Measurements from ENCODE around the gene TSPAN7. TPM values are rescaled to one million over a fixed set of nuclear protein-coding genes. Genes with fewer than 3 reads are reported as not detected.

TSPAN7 gene
- total RNA-seq, 2 donors from 2014 or later, result 6.2 to 15.1 TPM

GRCh38 chrX:38697461-38697860 is 136.1 kb downstream of the TSPAN7 start:
- peaks cover 5% of the 10 kb centered on the region for H3K4me1 Mint-ChIP-seq
- no peak overlapping the region for H3K27ac Mint-ChIP-seq
- Histone ChIP-seq H3K27ac (ENCODE audit: low read depth, low read length) (no peak overlapping the region), H3K9me3 (ENCODE audit: control insufficient read depth, low read length) (no peaks in the 10 kb centered on the region), H3K9ac (ENCODE audit: extremely low read depth, low read length, poor library complexity, severe bottlenecking) (no peak overlapping the region), H3K36me3 (ENCODE audit: control insufficient read depth, insufficient read depth, low read length) (no peaks in the 10 kb centered on the region), H3K27me3 (ENCODE audit: control insufficient read depth, insufficient read depth, low read length, poor library complexity, severe bottlenecking) (no peaks in the 10 kb centered on the region), H3K4me3 (ENCODE audit: low read length) (no peak overlapping the region), H3K4me1 (ENCODE audit: control insufficient read depth, insufficient read depth, low read length) (no peaks in the 10 kb centered on the region)
- DNase-seq, result no peak
- H3K36me3 Mint-ChIP-seq (ENCODE audit: low read depth), result no peaks in the 10 kb centered on the region
- H3K9me3 Mint-ChIP-seq, result peaks cover 29% of the 10 kb centered on the region
- TF ChIP-seq CTCF (conservative IDR thresholded peaks at IDR 0.05), result no peak
- H3K4me3 Mint-ChIP-seq, result no peak overlapping the region
- H3K27me3 Mint-ChIP-seq (ENCODE audit: insufficient read depth), result no peaks in the 10 kb centered on the region
- 100% methylated on average over 1 of the region's 3 CpGs; no CpG with 5 or more reads in 1 of the 2 experiments for WGBS, 2 experiments (ENCODE audit: insufficient coverage in 1 of 2, insufficient read length in 1 of 2)

GRCh38 chrX:38699121-38699520 is 137.8 kb downstream of the TSPAN7 start:
- H3K27ac Mint-ChIP-seq, result no peak overlapping the region
- no peaks in the 10 kb centered on the region for H3K9me3 ChIP-seq (ENCODE audit: control insufficient read depth, low read length)
- no peaks in the 10 kb centered on the region for H3K4me1 ChIP-seq (ENCODE audit: control insufficient read depth, insufficient read depth, low read length)
- no peak overlapping the region for H3K9ac ChIP-seq (ENCODE audit: extremely low read depth, low read length, poor library complexity, severe bottlenecking)
- peaks cover 28% of the 10 kb centered on the region for H3K9me3 Mint-ChIP-seq
- no peak overlapping the region for H3K4me3 ChIP-seq (ENCODE audit: low read length)
- no peak overlapping the region for H3K27ac ChIP-seq (ENCODE audit: low read depth, low read length)
- H3K27me3 Mint-ChIP-seq (ENCODE audit: insufficient read depth), result no peaks in the 10 kb centered on the region
- H3K4me3 Mint-ChIP-seq, result no peak overlapping the region
- WGBS, 2 experiments (ENCODE audit: insufficient coverage in 1 of 2, insufficient read length in 1 of 2), result 96 to 100% methylated on average over 1 to 2 of the region's 3 CpGs
- H3K36me3 ChIP-seq (ENCODE audit: control insufficient read depth, insufficient read depth, low read length), result no peaks in the 10 kb centered on the region
- no peaks in the 10 kb centered on the region for H3K27me3 ChIP-seq (ENCODE audit: control insufficient read depth, insufficient read depth, low read length, poor library complexity, severe bottlenecking)
- H3K4me1 Mint-ChIP-seq, result peaks cover 5% of the 10 kb centered on the region
- no peaks in the 10 kb centered on the region for H3K36me3 Mint-ChIP-seq (ENCODE audit: low read depth)
- DNase-seq, result no peak
- TF ChIP-seq CTCF (conservative IDR thresholded peaks at IDR 0.05), result no peak

- no peaks in the 10 kb centered on the region for H3K36me3 Mint-ChIP-seq (ENCODE audit: low read depth)
Measured at GRCh38 chrX:38699696-38700095, 138.4 kb downstream of the TSPAN7 start.

More at GRCh38 chrX:38699696-38700095, 138.4 kb downstream of the TSPAN7 start:
- H3K27ac Mint-ChIP-seq, result no peak overlapping the region
- DNase-seq, result no peak
- Histone ChIP-seq H3K4me3 (ENCODE audit: low read length) (no peak overlapping the region), H3K27me3 (ENCODE audit: control insufficient read depth, insufficient read depth, low read length, poor library complexity, severe bottlenecking) (no peaks in the 10 kb centered on the region), H3K27ac (ENCODE audit: low read depth, low read length) (no peak overlapping the region), H3K9ac (ENCODE audit: extremely low read depth, low read length, poor library complexity, severe bottlenecking) (no peak overlapping the region), H3K9me3 (ENCODE audit: control insufficient read depth, low read length) (no peaks in the 10 kb centered on the region), H3K4me1 (ENCODE audit: control insufficient read depth, insufficient read depth, low read length) (no peaks in the 10 kb centered on the region), H3K36me3 (ENCODE audit: control insufficient read depth, insufficient read depth, low read length) (no peaks in the 10 kb centered on the region)
- H3K4me1 Mint-ChIP-seq, result peaks cover 5% of the 10 kb centered on the region
- H3K27me3 Mint-ChIP-seq (ENCODE audit: insufficient read depth), result no peaks in the 10 kb centered on the region
- no peak overlapping the region for H3K4me3 Mint-ChIP-seq
- H3K9me3 Mint-ChIP-seq, result peaks cover 34% of the 10 kb centered on the region
- TF ChIP-seq CTCF (conservative IDR thresholded peaks at IDR 0.05), result no peak
- 100% methylated on average over 1 of the region's 1 CpG; no CpG with 5 or more reads in 1 of the 2 experiments for WGBS, 2 experiments (ENCODE audit: insufficient coverage in 1 of 2, insufficient read length in 1 of 2)
